Colonic mucosa (tissue), 4 donors: ENCODE measurements around the gene ANTXR1. TPM values are rescaled to one million over a fixed set of nuclear protein-coding genes. Genes with fewer than 3 reads are reported as not detected.

Source experiments
- DNase-seq: peaks from one replicate; pipeline ENCODE4 v3.0.0-alpha.2; 2020
- H3K27ac ChIP-seq: fragments of 200-600 bp; one replicate; pipeline ENCODE4 v1.8.0; 2021
- H3K27me3 ChIP-seq: fragments of 200-600 bp; one replicate; pipeline ENCODE4 v1.8.0; 2021
- H3K36me3 ChIP-seq: fragments of 200-600 bp; one replicate; pipeline ENCODE4 v1.8.0; 2021
- H3K4me1 ChIP-seq: fragments of 200-600 bp; one replicate; pipeline ENCODE4 v1.8.0; 2021; ENCODE audit warnings: mild to moderate bottlenecking
- H3K4me3 ChIP-seq: fragments of 200-600 bp; one replicate; pipeline ENCODE4 v1.8.0; 2021
- H3K9ac ChIP-seq, 2 donors: one replicate each; pipeline ENCODE4 v1.7.0; 2013; ENCODE audit warnings: control low read depth in 2 of 2, low read depth in 2 of 2, low read length in 2 of 2
- H3K9me3 ChIP-seq: fragments of 200-600 bp; one replicate; pipeline ENCODE4 v1.8.0; 2021
- intact Hi-C: fragments of 100-400 bp; cut with DNase I; formaldehyde crosslinking; loops from one replicate; pipeline ENCODE4 v1.14.1; 2022
- total RNA-seq, 2 donors: library from RNA; stranded (reverse); fragmentation: NEBNext Ultra II Directional in 1 of 2; extraction: Animal tissue kit (Norgen Biotek cat#: 25700) in 1 of 2; gene quantifications; one replicate each; pipeline ENCODE4 v1.2.1, GENCODE V29; 2021
- TF ChIP-seq, protein P1 (sequence below): fragments of 200-600 bp; IDR thresholded peaks from one replicate; pipeline ENCODE4 v1.8.0; 2022; ENCODE audit warnings: antibody characterized with exemption, mild to moderate bottlenecking
- donor health status: healthy.
- donor health status: DM: no; HTN: no; CAD: no.
- donor health status: DM: no; HTN: no; CAD: no.

ANTXR1 gene
- total RNA-seq, 2 donors from 2014 or later = 8.1 to 17.0 TPM

GRCh38 chr2:69200107-69200520 is 187.1 kb downstream of the ANTXR1 start:
- DNase-seq = no peak
- intact Hi-C loops = no loop called here
- Histone ChIP-seq H3K27me3 (no peaks in the 10 kb centered on the region), H3K9me3 (no peaks in the 10 kb centered on the region), H3K4me1 (no peaks in the 10 kb centered on the region), H3K36me3 (no peaks in the 10 kb centered on the region), H3K9ac (no peak overlapping the region), H3K27ac (no peak overlapping the region), H3K4me3 (no peak overlapping the region)
- TF ChIP-seq, protein P1, sequence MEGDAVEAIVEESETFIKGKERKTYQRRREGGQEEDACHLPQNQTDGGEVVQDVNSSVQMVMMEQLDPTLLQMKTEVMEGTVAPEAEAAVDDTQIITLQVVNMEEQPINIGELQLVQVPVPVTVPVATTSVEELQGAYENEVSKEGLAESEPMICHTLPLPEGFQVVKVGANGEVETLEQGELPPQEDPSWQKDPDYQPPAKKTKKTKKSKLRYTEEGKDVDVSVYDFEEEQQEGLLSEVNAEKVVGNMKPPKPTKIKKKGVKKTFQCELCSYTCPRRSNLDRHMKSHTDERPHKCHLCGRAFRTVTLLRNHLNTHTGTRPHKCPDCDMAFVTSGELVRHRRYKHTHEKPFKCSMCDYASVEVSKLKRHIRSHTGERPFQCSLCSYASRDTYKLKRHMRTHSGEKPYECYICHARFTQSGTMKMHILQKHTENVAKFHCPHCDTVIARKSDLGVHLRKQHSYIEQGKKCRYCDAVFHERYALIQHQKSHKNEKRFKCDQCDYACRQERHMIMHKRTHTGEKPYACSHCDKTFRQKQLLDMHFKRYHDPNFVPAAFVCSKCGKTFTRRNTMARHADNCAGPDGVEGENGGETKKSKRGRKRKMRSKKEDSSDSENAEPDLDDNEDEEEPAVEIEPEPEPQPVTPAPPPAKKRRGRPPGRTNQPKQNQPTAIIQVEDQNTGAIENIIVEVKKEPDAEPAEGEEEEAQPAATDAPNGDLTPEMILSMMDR = no peak

DNA sequence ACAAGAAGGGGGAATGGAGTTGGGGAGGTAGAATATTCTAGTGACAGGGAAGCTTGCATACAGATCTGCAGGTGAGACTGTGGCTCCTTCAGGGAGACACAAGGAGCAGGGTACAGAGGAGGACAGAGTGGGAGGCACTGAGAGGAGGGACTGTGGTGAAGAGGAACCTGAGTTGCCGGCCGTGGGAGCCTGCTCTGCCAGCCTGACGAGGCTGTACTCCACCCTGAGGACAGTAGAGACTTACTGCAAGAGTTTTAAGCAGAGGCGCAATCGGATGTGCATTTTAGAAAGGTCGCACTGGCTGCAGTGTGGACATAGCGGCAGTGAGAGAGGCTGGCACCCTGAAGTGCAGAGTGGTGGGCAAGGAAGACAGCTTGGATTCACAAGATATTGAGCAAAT is 188.3 kb downstream of the ANTXR1 start:
- DNase-seq = no peak
- Histone ChIP-seq H3K36me3 (no peaks in the 10 kb centered on the region), H3K27ac (no peak overlapping the region), H3K9me3 (no peaks in the 10 kb centered on the region), H3K27me3 (no peaks in the 10 kb centered on the region), H3K4me1 (no peaks in the 10 kb centered on the region), H3K4me3 (no peak overlapping the region), H3K9ac (no peak overlapping the region)
- TF ChIP-seq, protein P1 = no peak
- intact Hi-C loops = no loop called here

DNA sequence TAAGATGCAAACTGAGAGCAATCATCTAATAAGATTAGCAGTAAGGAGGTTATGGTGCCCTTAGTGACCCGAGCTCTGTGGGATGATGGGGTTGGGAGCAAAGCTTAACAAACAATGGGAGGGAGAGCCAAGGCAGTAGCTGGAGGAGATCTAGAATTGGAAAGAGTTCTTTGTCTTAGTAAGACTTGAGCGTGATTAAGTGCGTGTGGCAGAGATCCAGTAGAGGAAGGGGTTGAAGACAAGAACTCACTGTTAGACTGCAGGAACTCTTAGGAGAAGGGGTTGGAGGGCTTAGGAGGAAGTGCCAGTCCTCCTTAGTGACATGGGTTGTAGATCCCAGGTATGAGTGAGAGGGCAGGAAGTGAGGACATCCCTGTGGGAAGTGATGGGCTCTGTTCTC is 189.3 kb downstream of the ANTXR1 start:
- Histone ChIP-seq H3K9ac (no peak overlapping the region), H3K9me3 (no peaks in the 10 kb centered on the region), H3K27me3 (no peaks in the 10 kb centered on the region), H3K4me3 (no peak overlapping the region), H3K4me1 (no peaks in the 10 kb centered on the region), H3K36me3 (no peaks in the 10 kb centered on the region), H3K27ac (no peak overlapping the region)
- intact Hi-C loops = no loop called here
- DNase-seq = no peak
- TF ChIP-seq, protein P1 = no peak

GRCh38 chr2:69203166-69203985 is 190.4 kb downstream of the ANTXR1 start:
- H3K27me3 ChIP-seq = no peaks in the 10 kb centered on the region
- no peak overlapping the region for H3K9ac ChIP-seq
- H3K9me3 ChIP-seq = no peaks in the 10 kb centered on the region
- no peaks in the 10 kb centered on the region for H3K36me3 ChIP-seq
- TF ChIP-seq, protein P1 = no peak
- DNase-seq = no peak
- no peaks in the 10 kb centered on the region for H3K4me1 ChIP-seq
- intact Hi-C loops = no loop called here
- no peak overlapping the region for H3K27ac ChIP-seq
- no peak overlapping the region for H3K4me3 ChIP-seq

GRCh38 chr2:69204654-69205053 is 191.7 kb downstream of the ANTXR1 start:
- no peak for DNase-seq
- no peaks in the 10 kb centered on the region for H3K9me3 ChIP-seq
- TF ChIP-seq, protein P1 = no peak
- H3K9ac ChIP-seq = no peak overlapping the region
- no peaks in the 10 kb centered on the region for H3K27me3 ChIP-seq
- H3K4me1 ChIP-seq = no peaks in the 10 kb centered on the region
- no peaks in the 10 kb centered on the region for H3K36me3 ChIP-seq
- H3K4me3 ChIP-seq = no peak overlapping the region
- no peak overlapping the region for H3K27ac ChIP-seq
- intact Hi-C loops = no loop called here
